GM12872 (cell line): ENCODE measurements around the gene HNRNPUL1.

Experiments used
- CTCF ChIP-seq: IDR thresholded peaks from 3 replicates; pipeline ENCODE4 v1.5.1; 2011; ENCODE audit warnings: low read depth, mild to moderate bottlenecking, low read length, moderate library complexity; ENCODE audit not compliant: insufficient read depth

HNRNPUL1 gene

GRCh38 chr19:41249707-41250423 lies 14.3 kb upstream of the HNRNPUL1 start:
- no peak for TF ChIP-seq CTCF

- no peak for TF ChIP-seq CTCF
Measured at GRCh38 chr19:41253660-41254059, 10.5 kb upstream of the HNRNPUL1 start.

GRCh38 chr19:41255171-41255570 lies 9.0 kb upstream of the HNRNPUL1 start:
- TF ChIP-seq CTCF: no peak

GRCh38 chr19:41261474-41262190 lies 2.5 kb upstream of the HNRNPUL1 start:
- no peak for TF ChIP-seq CTCF

- no peak for TF ChIP-seq CTCF
Measured at GRCh38 chr19:41263042-41263849, 926 bp upstream of the HNRNPUL1 start.

GRCh38 chr19:41264581-41265394 lies 616 bp downstream of the HNRNPUL1 start:
- TF ChIP-seq CTCF: no peak
